A673 (cell line): ENCODE results near the gene NGDN. TPM values are rescaled to one million over a fixed set of nuclear protein-coding genes. Genes with fewer than 3 reads are reported as not detected.

ENCODE experiments used
- BruUV-seq: library from RNA; stranded (reverse); fragments of 400-500 nt; replicated peaks from 2 replicates; lab custom pipeline; 2021; lab: Mats Ljungman, UMichigan
- CTCF ChIA-PET: fragments of 300-600 bp; sonication (Branson Sonifier 250); formaldehyde crosslinking; loops from one replicate; lab custom pipeline; 2022; ENCODE audit warnings: antibody characterized with exemption; lab: Charles Lee
- POLR2A ChIA-PET: fragments of 300-600 bp; sonication (Branson Sonifier 250); formaldehyde crosslinking; loops from one replicate; lab custom pipeline; 2022; ENCODE audit warnings: antibody characterized with exemption; ENCODE audit not compliant: low non-redundant PET; lab: Charles Lee
- DNase-seq: peaks from one replicate; pipeline ENCODE4 v3.0.0-alpha.2; 2015; ENCODE audit warnings: low spot score
- H3K27ac ChIP-seq: fragments of 200-600 bp; sonication (generic); 2 replicates; pipeline ENCODE4 v1.5.1; 2016; ENCODE audit warnings: mixed run types, low read depth, mild to moderate bottlenecking, mixed read lengths, antibody characterized with exemption, low read length; ENCODE audit not compliant: poor library complexity, severe bottlenecking
- H3K27me3 ChIP-seq: fragments of 200-600 bp; sonication (generic); replicated peaks from 2 replicates; pipeline ENCODE4 v1.6.1; 2017; ENCODE audit warnings: mixed run types, low read depth, mild to moderate bottlenecking, mixed read lengths, antibody characterized with exemption, low read length; ENCODE audit not compliant: insufficient read depth, poor library complexity
- H3K36me3 ChIP-seq: fragments of 200-600 bp; sonication (generic); 2 replicates; pipeline ENCODE4 v1.6.1; 2016; ENCODE audit warnings: mixed run types, mild to moderate bottlenecking, mixed read lengths, antibody characterized with exemption, low read length; ENCODE audit not compliant: insufficient read depth, poor library complexity, severe bottlenecking
- H3K4me1 ChIP-seq: fragments of 200-600 bp; sonication (generic); 2 replicates; pipeline ENCODE4 v1.6.1; 2017; ENCODE audit warnings: mixed run types, mild to moderate bottlenecking, mixed read lengths, antibody characterized with exemption, low read length; ENCODE audit not compliant: insufficient read depth, poor library complexity, severe bottlenecking
- H3K4me3 ChIP-seq: fragments of 200-600 bp; sonication (generic); 2 replicates; pipeline ENCODE4 v1.5.1; 2016; ENCODE audit warnings: low read depth, mixed run types, mild to moderate bottlenecking, mixed read lengths, low read length; ENCODE audit not compliant: poor library complexity, severe bottlenecking
- H3K9me3 ChIP-seq: fragments of 200-600 bp; sonication (generic); 2 replicates; pipeline ENCODE4 v1.6.1; 2016; ENCODE audit warnings: mixed run types, low read depth, mild to moderate bottlenecking, mixed read lengths, antibody characterized with exemption, low read length; ENCODE audit not compliant: poor library complexity, severe bottlenecking
- CTCF ChIP-seq: fragments of 300-800, 200-600 bp; sonication (generic); conservative IDR thresholded peaks from 2 replicates; pipeline ENCODE4 v1.5.1; 2017; ENCODE audit warnings: low read depth, mild to moderate bottlenecking, antibody characterized with exemption, low read length, moderate library complexity, mixed read lengths
- EZH2 ChIP-seq: fragments of 200-600 bp; sonication (generic); IDR thresholded peaks from 2 replicates; pipeline ENCODE4 v1.6.1; 2017; ENCODE audit warnings: borderline replicate concordance, low read depth, mild to moderate bottlenecking, mixed read lengths, antibody characterized with exemption, low read length; ENCODE audit not compliant: poor library complexity, severe bottlenecking
- intact Hi-C: fragments of 100-400 bp; cut with micrococcal nuclease; formaldehyde crosslinking; loops from one replicate; pipeline ENCODE4 v1.10.0; 2022; ENCODE audit not compliant: unreplicated experiment
- total RNA-seq: library from RNA; stranded (reverse); gene quantifications from 2 replicates; pipeline ENCODE4 v1.2.3, GENCODE V29; 2021

Gene NGDN
- total RNA-seq, 1 experiment from 2014 or later, result 71.2 TPM

DNA sequence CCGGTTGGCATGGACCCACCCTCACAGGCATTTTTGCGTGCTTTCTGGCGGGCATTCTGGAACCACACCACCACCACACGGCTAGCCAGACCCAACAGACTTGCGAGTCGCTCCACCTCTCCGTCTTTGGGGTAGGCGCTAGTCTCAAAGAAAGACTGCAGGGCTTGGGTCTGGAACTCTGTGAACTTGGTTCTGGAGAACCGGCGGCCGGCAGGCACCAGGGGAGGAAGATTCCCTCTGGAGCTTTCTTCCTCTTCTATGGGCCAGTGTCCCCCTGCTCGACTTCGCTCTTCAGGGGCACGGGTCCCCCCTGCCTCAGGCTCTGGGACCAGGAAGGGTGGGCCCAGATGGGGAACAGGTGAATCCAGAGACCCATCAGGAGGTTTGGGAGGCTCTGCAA lies 55.5 kb downstream of the NGDN start:
- Histone ChIP-seq H3K27ac (no peak overlapping the region), H3K9me3 (no peaks in the 10 kb centered on the region), H3K36me3 (no peaks in the 10 kb centered on the region), H3K4me3 (no peak overlapping the region), H3K4me1 (peaks cover 2% of the 10 kb centered on the region), H3K27me3 (no peaks in the 10 kb centered on the region)
- TF ChIP-seq CTCF (no peak), EZH2 (no peak)
- DNase-seq, result no peak
- ChIA-PET CTCF (no interaction called here), POLR2A (no interaction called here)
- no TSS peak for BruUV-seq
- intact Hi-C loops, result no loop called here

DNA sequence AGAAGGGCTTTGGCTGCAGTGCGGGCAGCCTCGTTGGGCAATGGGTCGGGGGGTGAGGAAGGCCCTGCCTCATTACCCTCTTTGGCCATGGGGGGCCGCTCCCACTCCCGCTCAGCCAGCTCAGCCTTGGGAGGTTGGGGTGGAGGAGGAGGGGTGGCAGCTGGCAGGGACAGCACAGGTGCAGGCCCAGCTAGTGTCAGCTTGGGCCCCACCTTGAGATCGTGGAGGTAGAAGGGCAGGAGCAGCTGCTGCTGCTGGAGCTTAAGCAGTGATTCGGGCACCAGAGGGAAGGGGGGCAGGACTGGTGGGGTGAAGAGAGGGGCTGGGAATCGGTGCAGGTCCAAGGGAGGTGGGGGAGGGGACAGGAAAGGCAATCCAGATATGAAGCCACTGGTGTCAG lies 56.1 kb downstream of the NGDN start:
- intact Hi-C loops, result no loop called here
- BruUV-seq, result no TSS peak
- H3K27ac ChIP-seq, result no peak overlapping the region
- no peak overlapping the region for H3K4me3 ChIP-seq
- TF ChIP-seq CTCF (no peak), EZH2 (no peak)
- no peaks in the 10 kb centered on the region for H3K36me3 ChIP-seq
- ChIA-PET CTCF (no interaction called here), POLR2A (no interaction called here)
- H3K27me3 ChIP-seq, result no peaks in the 10 kb centered on the region
- H3K4me1 ChIP-seq, result peaks cover 8% of the 10 kb centered on the region
- DNase-seq, result no peak
- H3K9me3 ChIP-seq, result no peaks in the 10 kb centered on the region

Other genes with a start within 250 kb of the NGDN start
- gene RNF212B, start 231.8 kb upstream of the NGDN start, total RNA-seq, result not detected in 2 replicates
- gene HOMEZ, start 183.6 kb upstream of the NGDN start, total RNA-seq, result 6.3 and 9.5 TPM in 2 replicates
- 9.7 and 10.9 TPM in 2 replicates for gene PPP1R3E, start 166.8 kb upstream of the NGDN start, total RNA-seq
- gene BCL2L2, start 162.9 kb upstream of the NGDN start, total RNA-seq, result 22.8 and 25.1 TPM in 2 replicates
- gene PABPN1, start 148.2 kb upstream of the NGDN start, total RNA-seq, result 275 and 287 TPM in 2 replicates
- 23.0 and 28.4 TPM in 2 replicates for gene SLC22A17, start 116.8 kb upstream of the NGDN start, total RNA-seq
- gene EFS, start 104.5 kb upstream of the NGDN start, total RNA-seq, result 55.9 and 60.9 TPM in 2 replicates
- gene IL25, start 96.9 kb upstream of the NGDN start, total RNA-seq, result not detected in 2 replicates
- not detected in 2 replicates for gene CMTM5, start 92.7 kb upstream of the NGDN start, total RNA-seq
- gene MYH6, start 61.4 kb upstream of the NGDN start, total RNA-seq, result not detected in 2 replicates
- gene MYH7, start 34.0 kb upstream of the NGDN start, total RNA-seq, result not detected in 2 replicates
- 4.8 and 5.8 TPM in 2 replicates for gene ZFHX2, start 82.1 kb downstream of the NGDN start, total RNA-seq
- 12.3 and 18.9 TPM in 2 replicates for gene THTPA, start 86.6 kb downstream of the NGDN start, total RNA-seq
- gene AP1G2, start 98.1 kb downstream of the NGDN start, total RNA-seq, result 26.0 and 40.1 TPM in 2 replicates
- 0.22 TPM in 1 of 2 replicates, not detected in the other for gene JPH4, start 109.1 kb downstream of the NGDN start, total RNA-seq
- gene DHRS2, start 166.7 kb downstream of the NGDN start, total RNA-seq, result 0.83 and 1.2 TPM in 2 replicates